Keratinocyte (primary cell): ENCODE measurements around the gene SYT15.

Experiments
- EZH2 ChIP-seq: IDR thresholded peaks from one replicate; pipeline ENCODE4 v1.6.1; 2012; ENCODE audit warnings: inconsistent platforms, mild to moderate bottlenecking, low read length, moderate library complexity
- TF ChIP-seq, protein P1 (sequence below), 3 experiments: IDR thresholded peaks in 1 of 3; conservative IDR thresholded peaks in 1 of 3; optimal IDR thresholded peaks in 1 of 3; 2 replicates in 2 of 3; 3 replicates in 1 of 3; pipeline versions ENCODE3 to v1.5.1; 2011; ENCODE audit warnings: low read length in 3 of 3, mild to moderate bottlenecking in 3 of 3, moderate library complexity in 2 of 3, control low read depth in 1 of 3, inconsistent platforms in 1 of 3; ENCODE audit not compliant: insufficient read depth in 2 of 3; ENCODE audit errors: extremely low read depth in 1 of 3

DNA sequence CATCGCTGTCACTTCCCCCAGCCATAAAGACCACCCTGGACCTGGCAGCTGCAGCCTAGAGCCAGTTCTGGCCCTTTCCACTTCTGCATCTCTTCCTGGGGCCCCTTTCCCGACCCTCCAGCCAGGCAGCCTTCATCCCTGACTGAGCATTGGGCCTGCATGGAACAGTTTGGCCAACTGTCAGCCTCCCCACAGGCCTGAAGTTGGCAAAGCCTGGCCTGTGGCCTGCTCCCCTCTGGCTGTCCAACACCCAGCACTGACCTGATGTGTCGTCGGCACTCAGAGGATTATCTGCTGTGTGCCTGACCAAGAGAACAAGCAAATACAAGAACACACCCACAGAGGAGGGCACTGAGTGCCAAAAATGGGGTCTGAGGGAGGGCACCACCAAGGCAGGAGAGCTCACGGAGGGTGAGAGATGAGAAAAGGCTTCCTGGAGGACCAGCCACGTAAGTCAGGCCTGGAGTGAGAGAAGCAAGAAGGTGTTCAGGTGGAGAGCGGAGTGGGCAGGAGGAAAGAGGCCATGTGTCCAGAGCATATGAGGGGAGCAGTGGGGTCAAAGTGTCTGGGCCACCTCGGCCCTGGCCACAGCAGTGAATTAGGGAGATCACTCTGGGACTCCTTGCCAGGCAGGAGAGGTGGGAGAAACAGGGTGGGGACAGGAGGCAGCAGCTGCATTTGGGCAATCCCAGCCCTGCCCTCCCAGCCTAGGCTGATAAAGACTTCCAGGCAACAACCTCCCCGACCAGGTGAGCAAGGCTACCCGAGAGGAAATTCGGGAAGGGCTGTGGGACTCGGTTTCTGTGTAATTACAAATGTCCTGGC, 27.0 kb upstream of the SYT15 start:
- TF ChIP-seq, protein P1, sequence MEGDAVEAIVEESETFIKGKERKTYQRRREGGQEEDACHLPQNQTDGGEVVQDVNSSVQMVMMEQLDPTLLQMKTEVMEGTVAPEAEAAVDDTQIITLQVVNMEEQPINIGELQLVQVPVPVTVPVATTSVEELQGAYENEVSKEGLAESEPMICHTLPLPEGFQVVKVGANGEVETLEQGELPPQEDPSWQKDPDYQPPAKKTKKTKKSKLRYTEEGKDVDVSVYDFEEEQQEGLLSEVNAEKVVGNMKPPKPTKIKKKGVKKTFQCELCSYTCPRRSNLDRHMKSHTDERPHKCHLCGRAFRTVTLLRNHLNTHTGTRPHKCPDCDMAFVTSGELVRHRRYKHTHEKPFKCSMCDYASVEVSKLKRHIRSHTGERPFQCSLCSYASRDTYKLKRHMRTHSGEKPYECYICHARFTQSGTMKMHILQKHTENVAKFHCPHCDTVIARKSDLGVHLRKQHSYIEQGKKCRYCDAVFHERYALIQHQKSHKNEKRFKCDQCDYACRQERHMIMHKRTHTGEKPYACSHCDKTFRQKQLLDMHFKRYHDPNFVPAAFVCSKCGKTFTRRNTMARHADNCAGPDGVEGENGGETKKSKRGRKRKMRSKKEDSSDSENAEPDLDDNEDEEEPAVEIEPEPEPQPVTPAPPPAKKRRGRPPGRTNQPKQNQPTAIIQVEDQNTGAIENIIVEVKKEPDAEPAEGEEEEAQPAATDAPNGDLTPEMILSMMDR (optimal IDR thresholded peaks at IDR 0.05 in 1 of 3, IDR thresholded peaks at IDR 0.05 in 1 of 3, conservative IDR thresholded peaks at IDR 0.05 in 1 of 3; ENCODE audit: extremely low read depth in 1 of 3, insufficient read depth in 2 of 3, low read length in 3 of 3) = no peak
- TF ChIP-seq EZH2 = no peak
